GM18507 (cell line): ENCODE measurements around the gene OR2S2.
"Not testable (repeated sequence)": the region's sequence is repeated elsewhere in the genome, so short reads cannot be mapped to it uniquely, and the experiment has no call there.

Experiments
- DNase-seq: peaks from one replicate; pipeline ENCODE4 v3.0.0; 2011; ENCODE audit warnings: low read depth; ENCODE audit not compliant: insufficient read length; ENCODE audit errors: extremely low spot score
- FAIRE-seq: peaks from 2 replicates; lab custom pipeline; 2011; peaks lifted over from hg19 to GRCh38; lab: Jason Lieb, UNC

The OR2S2 gene

GRCh38 chr9:35937227-35937626 is 20.7 kb downstream of the OR2S2 start:
- DNase-seq (no peak), FAIRE-seq (no peak)

- no peak for FAIRE-seq
These were observed 22.0 kb downstream of the OR2S2 start for GRCh38 chr9:35935755-35936509.

GRCh38 chr9:35935261-35935660 is 22.7 kb downstream of the OR2S2 start:
- DNase-seq (no peak), FAIRE-seq (no peak)

More at GRCh38 chr9:35935755-35936509, 22.0 kb downstream of the OR2S2 start:
- DNase-seq = no peak

- not testable (repeated sequence) for FAIRE-seq, DNase-seq
These were observed 23.9 kb downstream of the OR2S2 start for GRCh38 chr9:35934069-35934468.

- FAIRE-seq = peak; percentile 15
- no peak for DNase-seq
These were observed 24.3 kb downstream of the OR2S2 start for GRCh38 chr9:35933550-35934067.

- FAIRE-seq (no peak), DNase-seq (no peak)
These were observed 25.2 kb downstream of the OR2S2 start for GRCh38 chr9:35932735-35933134.

- no peak for FAIRE-seq
- DNase-seq = no peak
These were observed 27.0 kb downstream of the OR2S2 start for GRCh38 chr9:35930989-35931388.

- FAIRE-seq = no peak
- no peak for DNase-seq
These were observed 27.4 kb downstream of the OR2S2 start for GRCh38 chr9:35930521-35930920.

- DNase-seq (no peak), FAIRE-seq (no peak)
These were observed 28.6 kb downstream of the OR2S2 start for GRCh38 chr9:35929453-35929718.

- no peak for DNase-seq
- no peak for FAIRE-seq
These were observed 29.1 kb downstream of the OR2S2 start for GRCh38 chr9:35928591-35929452.

- DNase-seq (no peak), FAIRE-seq (no peak)
These were observed 33.8 kb downstream of the OR2S2 start for GRCh38 chr9:35923927-35924763.

- no peak for FAIRE-seq
- no peak for DNase-seq
These were observed 34.4 kb downstream of the OR2S2 start for GRCh38 chr9:35923598-35923926.

- DNase-seq = no peak
These were observed 37.8 kb downstream of the OR2S2 start for GRCh38 chr9:35920051-35920620.

GRCh38 chr9:35919212-35920008 is 38.5 kb downstream of the OR2S2 start:
- DNase-seq = no peak
- FAIRE-seq = no peak

More at GRCh38 chr9:35920051-35920620, 37.8 kb downstream of the OR2S2 start:
- no peak for FAIRE-seq

GRCh38 chr9:35918780-35919179 is 39.2 kb downstream of the OR2S2 start:
- FAIRE-seq = no peak
- no peak for DNase-seq

GRCh38 chr9:35917261-35917660 is 40.7 kb downstream of the OR2S2 start:
- DNase-seq = no peak
- FAIRE-seq = no peak

GRCh38 chr9:35915681-35916294 is 42.2 kb downstream of the OR2S2 start:
- FAIRE-seq (no peak), DNase-seq (no peak)

GRCh38 chr9:35914301-35914807 is 43.6 kb downstream of the OR2S2 start:
- FAIRE-seq (peak; percentile 84), DNase-seq (no peak)
